ENCODE results near the gene RAPGEF1.

GRCh38 chr9:131759017-131759647, 19.3 kb upstream of the RAPGEF1 start:
- no peak for TF ChIP-seq SUZ12 (IDR thresholded peaks at IDR 0.05; ENCODE audit: extremely low read depth, insufficient read depth, insufficient read length)
- TF ChIP-seq YY1 (IDR thresholded peaks at IDR 0.05; ENCODE audit: insufficient read depth, insufficient read length), result no peak
- TF ChIP-seq ZNF274 (IDR thresholded peaks at IDR 0.05; ENCODE audit: low read depth, low read length), result no peak

All from NT2/D1 (cell line).